NCI-H226 (cell line): ENCODE measurements around the gene TGM1.
"Not testable (repeated sequence)": the region's sequence is repeated elsewhere in the genome, so short reads cannot be mapped to it uniquely, and the experiment has no call there.

Source experiments
- DNase-seq: peaks from one replicate; pipeline ENCODE4 v3.0.0-alpha.2; 2015

The TGM1 gene

DNA sequence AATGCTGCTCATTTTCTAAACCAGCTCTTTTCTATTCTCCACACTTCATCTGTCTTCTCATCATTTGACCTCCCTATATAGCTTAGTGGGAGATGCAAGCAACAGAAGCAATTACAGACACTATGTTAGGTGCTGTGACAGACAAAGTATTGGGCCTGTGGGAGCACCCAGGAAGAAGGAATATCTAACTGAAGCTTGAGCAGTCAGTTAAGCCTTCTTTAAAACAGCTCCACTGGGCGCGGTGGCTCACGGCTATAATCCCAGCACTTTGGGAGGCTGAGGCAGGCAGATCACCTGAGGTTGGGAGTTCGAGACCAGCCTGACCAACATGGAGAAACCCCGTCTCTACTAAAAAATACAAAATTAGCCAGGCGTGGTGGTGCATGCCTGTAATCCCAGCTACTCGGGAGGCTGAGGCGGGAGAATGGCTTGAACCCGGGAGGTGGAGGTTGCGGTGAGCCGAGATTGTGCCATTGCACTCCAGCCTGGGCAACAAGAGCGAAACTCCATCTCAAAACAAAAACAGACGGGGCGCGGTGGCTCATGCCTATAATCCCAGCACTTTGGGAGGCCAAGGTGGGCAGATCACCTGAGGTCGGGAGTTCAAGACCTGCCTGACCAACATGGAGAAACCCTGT, 59.6 kb downstream of the TGM1 start:
- DNase-seq = not testable (repeated sequence)

- DNase-seq = not testable (repeated sequence)
Observed at GRCh38 chr14:24202538-24202937, 60.4 kb downstream of the TGM1 start.
